HG03045 (cell line): ENCODE results near the gene RBM12.

Source experiments
- ATAC-seq: cut with Tn5 transposase; IDR thresholded peaks from one replicate; pipeline ENCODE4 v1.9.1; 2021; ENCODE audit warnings: mild to moderate bottlenecking, moderate library complexity; ENCODE audit not compliant: unreplicated experiment

Gene RBM12

DNA sequence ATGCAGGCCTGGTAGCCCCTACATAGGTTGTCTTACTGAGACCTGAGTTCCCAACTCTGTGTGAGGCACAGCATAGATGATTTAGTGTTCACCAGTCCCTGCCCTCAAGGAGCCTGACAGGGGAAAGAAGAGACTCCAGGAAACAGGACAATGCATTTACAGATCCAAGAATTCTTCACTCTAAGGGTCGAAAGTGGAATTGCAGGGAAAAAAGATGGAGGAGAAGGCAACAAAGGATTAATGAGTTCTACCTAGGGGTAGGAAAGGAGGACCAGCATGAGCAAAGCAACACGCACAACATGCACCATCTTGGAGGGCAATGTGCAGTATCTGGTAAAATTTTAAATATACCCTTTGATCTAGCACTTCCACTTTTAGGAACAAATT lies 43.1 kb downstream of the RBM12 start:
- ATAC-seq = no peak

DNA sequence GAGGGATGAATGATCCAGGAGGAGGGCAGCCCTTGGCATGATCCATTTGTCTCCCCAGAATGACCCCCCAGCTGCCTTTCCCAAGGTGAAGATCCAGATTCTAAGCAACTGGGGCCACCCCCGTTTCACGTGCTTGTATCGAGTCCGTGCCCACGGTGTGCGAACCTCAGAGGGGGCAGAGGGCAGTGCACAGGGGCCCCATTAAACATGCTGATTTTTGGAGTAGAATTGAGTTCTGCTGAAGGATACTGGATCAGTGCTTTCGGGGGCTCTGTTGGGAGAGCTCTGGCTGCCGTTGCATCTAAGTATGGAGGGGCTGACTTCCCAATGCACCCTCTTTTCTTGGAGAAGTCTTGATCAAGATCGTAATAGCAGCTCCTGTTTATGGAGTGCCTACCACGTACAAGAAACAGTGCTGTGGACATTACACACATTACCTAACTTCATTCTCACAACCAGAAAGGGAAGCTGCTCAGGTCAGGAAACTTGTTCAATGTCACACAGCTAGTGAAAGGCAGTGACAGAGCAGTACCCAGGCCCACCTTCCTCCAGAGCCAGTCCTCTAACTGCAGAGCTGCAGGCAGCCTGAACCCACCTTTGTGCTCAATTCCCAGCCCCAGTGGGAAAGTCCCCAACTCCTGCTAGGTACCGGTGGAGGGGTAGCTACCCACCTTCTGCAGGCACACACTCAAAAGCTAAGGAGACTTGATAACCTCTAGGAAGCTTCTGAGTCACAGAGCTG lies 43.7 kb downstream of the RBM12 start:
- ATAC-seq = no peak

DNA sequence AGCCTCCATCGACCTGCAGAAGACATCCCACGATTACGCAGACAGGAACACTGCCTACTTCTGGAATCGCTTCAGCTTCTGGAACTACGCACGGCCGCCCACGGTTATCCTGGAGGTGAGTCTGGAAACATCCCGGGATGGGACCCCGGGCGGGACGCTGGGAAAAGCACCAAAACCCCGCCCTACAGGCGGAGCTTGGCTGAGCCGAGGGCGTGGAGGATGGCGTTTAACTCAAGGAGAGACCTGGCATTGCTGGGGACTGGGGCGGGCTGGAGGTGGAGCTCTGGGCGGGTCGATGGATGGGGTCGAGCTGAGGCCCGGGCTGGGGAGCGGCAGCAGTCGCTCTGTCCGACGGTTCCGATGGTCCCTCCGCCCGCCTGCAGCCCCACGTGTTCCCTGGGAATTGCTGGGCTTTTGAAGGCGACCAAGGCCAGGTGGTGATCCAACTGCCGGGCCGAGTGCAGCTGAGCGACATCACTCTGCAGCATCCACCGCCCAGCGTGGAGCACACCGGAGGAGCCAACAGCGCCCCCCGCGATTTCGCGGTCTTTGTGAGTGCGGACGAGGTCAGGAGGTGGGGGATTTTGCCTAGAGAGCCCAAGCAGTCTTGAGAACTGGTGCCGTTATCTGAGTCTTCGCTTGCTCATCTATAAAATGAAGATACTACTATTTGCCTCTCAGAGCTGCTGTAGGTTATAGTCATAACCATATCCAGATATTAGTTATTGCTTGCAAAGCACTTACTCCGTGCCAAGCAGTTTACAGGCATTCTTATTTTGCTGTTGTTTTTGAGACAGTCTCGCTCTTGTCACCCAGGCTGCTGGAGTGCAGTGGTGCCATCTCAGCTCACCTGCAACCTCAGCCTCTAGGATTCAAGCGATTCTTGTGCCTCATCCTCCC lies 45.3 kb downstream of the RBM12 start:
- ATAC-seq = peak; percentile 30

DNA sequence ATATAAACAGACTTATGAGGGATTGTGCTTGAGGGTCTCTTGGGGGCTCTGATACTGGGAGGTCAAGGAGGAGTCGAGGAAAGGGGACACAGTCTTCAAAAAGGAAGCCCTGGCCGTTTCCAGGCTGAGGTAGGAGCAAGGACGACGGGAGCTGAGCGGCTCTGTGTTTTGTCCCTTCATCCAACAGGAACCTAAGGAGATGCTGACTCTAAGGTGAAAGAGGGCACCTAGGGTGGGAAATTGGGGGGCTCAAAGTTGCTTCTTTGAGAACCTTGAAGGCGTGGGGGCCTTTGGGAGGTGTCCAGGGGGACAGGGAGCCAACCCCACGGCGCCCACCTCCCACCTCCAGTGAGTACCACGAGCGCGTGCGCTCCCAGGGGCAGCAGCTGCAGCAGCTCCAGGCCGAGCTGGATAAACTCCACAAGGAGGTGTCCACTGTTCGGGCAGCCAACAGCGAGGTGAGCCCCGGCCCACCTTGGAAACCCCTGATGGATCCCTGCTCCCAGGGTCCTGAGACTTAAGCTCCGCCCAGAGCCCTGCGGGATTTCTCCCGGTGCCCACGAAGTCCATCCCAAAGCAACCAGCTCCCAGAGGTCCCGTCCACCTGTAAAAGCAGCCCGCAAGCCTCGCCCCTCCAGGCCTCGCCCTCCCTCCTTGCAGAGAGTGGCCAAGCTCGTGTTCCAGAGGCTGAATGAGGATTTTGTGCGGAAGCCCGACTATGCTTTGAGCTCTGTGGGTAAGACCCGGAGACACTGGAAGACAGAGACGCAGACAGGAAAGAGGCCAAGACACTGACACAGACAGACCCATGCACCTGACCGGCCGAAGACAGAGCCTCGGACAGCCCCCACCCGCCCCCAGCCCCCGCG lies 46.2 kb downstream of the RBM12 start:
- ATAC-seq = no peak

DNA sequence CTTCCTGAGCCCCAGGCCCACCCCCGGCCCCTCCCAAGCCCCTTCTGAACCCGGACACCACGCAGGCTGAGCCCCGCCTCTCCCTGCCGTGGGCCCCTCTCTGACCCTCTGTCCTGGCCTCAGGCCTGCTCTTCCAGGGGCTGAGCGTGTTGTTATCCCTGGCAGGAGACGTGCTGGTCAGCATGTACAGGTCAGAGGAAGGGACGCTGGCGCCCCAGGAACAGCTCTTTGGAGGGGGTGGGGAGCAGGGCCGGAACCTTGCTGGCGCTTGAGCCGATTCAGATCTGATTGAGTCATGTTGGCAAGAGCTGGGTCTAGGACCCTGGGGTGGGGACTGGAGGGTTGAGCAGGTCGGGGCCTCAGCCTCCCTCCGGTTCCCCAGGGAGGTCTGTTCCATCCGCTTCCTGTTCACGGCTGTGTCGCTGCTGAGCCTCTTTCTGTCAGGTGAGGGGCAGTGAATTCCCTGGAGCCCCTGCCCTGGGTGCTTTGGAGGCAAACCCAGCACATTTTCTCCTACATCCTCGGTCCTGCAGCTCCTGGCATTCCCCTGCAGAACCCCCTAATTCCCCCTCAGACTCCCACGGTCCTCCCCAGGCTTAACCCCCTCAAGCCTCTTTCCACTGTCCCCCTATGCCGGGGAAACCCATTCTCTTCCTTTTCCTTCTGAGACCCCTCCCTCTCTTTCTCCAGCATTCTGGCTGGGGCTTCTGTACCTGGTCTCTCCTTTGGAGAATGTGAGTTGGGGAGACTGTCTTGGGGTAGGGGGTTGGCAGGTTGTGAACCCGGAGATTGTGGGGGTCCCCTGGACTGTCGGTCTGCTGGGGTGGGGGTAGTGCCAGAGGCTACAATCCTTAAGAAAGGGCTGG lies 47.1 kb downstream of the RBM12 start:
- no peak for ATAC-seq

DNA sequence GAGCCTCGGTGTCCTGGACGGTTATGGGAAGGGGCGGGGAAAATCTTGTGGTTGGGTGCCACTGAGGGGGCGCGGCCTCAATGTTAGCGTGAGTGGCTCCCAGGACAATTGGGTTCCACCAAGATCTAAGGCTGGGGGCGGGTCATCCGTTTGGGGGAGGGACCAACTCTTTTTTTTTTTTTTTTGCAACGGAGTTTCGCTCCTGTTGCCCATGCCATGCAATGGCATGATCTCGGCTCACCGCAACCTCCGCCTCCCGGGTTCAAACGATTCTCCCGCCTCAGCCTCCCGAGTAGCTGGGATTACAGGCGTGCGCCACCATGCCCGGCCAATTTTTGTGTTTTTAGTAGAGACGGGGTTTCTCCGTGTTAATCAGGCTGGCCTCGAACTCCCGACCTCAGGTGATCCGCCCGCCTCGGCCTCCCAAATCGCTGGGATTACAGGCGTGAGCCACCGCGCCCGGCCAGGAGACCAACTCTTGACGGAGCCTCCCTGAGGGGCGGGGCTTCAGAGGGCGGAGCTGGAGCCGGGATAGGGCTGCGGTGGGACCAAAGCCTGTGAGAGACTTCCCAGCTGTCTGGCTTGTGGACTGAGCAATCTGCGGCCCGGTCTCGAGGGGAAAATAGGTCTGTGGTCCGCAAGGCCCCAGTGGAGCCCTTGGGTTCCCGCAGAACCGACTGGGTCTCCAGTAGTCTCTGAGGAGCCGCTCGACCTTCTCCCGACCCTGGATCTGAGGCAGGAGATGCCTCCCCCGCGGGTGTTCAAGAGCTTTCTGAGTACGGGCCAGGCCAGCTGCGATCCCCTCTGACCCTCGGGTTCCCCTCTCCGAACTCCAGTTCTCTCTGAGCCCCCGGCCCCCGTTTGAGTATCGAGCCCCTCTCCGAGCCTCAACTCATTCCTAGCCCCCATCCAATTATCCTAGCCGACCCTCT lies 48.0 kb downstream of the RBM12 start:
- peak; percentile 23 for ATAC-seq

DNA sequence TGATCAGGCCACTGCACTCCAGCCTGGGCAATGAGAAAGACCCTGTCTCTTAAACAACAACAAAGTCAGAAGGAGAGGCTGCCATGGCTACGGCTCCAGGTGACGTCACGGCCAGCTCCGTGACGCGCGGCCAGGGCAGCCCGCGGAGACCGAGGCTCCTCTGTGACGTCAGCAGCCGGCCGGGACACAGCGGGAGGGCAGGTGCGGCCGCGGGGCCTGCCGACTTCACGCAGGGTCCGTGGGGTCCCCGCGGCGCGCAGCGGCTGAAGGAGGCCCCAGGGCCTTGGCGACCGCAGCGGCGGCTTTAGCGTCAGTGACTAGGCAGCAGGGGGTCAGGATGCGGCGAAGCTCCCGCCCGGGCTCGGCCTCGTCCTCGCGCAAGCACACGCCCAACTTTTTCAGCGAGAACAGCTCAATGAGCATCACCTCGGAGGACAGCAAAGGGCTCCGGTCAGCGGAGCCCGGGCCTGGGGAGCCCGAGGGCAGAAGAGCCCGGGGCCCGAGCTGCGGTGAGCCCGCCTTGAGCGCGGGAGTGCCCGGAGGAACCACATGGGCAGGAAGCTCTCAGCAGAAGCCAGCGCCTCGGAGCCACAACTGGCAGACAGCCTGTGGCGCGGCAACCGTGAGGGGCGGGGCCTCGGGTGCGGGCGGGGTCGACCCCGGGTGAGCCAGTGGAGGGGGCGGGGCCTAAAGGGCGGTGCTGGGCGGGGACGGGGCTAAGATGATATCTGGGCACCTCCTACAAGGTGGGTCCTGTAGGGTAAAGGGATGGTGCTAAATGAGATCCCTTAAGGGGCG lies 48.8 kb downstream of the RBM12 start, which contains the start of gene SPAG4:
Gene SPAG4, plus strand, starts transcription at position 163 of the 798 bp plus-strand sequence. Its CDS starts 175 bp downstream, at position 338.
- ATAC-seq = peak; percentile 75

DNA sequence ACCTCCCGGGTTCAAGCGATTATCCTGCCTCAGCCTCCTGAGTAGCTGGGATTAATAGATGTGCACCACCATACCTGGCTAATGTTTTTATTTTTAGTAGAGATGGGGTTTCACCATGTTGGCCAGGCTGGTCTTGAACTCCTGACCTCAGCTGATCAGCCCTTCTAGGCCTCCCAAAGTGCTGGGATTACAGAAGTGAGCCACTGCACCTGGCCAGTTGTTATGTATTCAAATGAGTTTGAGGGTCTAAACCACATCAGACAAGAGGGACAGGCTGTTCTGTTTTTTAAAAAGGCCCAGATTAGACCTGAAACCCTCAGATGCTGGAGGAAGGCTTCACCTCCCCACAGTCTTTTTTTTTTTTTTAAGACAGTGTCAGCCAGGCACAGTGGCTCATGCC lies 53.2 kb downstream of the RBM12 start:
- ATAC-seq = no peak

DNA sequence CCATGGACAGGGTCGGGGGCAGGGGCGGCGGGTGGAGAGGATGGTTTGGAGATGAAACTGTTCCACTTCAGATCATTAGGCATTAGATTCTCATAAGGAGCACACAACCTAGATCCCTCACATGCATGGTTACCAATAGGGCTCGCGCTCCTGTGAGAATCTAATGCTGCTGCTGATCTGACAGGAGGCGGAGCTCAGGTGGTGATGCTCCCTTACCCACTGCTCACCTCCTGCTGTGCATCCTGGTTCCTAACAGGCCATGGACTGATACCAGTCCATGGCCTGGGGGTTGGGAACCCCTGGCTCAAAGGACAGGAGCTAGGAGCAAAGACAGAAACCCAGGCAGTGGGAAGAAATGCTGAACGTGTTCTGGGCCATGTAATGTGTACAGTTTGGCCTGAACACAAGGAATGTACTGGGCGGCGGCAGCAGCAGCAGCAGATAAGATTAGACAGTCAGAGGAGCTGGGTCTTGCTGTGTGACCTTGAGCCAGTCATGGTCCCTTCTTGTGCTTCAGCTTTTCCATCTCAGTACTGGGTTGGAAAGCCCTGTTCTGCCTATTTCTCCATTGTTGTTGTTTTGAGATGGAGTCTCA lies 53.8 kb downstream of the RBM12 start:
- no peak for ATAC-seq

DNA sequence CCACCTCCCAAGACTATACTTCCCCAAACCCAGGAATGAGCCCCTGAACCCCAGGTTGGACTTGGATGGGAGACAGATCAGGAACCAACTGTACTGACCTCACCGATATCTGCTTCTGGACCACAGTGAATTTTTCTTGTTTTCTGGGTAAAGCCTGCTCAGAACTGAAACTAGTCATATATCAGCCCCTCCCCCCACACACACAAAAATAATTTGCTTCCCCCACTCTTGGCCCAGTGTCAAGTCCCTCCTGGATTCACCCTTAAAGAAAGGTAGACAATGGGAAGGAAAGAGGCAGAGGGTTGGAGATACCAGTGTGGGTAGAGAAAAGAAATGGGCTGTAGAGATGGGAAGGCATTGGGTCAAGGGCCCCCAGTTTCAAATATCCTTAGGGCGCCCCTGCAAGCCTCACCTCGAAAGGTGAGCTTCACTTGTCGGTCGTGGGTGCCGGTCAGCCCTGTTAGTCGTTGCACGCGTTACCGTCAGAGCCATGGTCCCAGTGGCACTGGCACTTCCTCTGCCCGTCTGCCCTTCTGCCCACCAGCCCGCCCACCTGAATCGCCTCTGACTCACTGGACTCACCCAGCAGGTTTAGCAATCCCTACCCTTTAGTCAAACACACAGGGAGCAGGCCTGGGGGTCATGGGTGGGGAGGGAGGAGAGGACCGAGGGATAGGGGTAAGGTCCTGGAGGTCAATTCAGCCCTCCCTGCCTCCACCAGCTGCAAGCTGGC lies 57.5 kb downstream of the RBM12 start:
- no peak for ATAC-seq

DNA sequence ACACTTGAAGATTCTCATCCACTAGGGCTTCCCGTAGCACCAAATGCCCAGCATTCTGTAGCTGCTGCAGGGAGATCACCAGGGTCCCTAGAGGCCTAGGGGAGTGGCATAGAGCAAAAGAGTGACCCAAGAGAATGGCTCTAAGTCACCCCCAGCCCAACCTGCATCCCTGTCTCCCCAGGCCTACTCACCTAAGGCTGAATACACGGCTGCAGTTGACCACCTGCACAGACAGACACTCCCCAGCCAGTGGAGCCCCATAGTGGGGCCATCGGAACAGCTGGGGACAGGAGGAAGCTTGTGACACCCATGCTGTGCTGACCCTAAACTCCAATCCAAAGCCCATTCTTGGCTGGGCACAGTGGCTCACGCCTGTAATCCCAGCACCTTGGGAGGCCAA lies 58.6 kb downstream of the RBM12 start:
- no peak for ATAC-seq

DNA sequence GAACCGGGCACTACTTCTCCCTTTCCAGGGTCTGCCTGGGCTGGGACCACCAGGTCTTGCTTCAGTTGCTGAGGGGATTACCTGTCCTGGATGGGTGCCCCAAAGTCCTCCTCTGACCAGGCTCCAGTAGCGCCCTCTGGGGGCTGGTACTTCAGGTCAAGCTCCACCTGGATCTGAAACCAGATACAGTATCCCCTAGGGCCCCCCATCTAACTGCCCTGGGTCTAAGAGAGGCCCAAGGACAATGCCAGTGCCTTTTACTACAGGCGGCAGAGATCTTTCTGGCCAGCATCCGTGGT lies 60.3 kb downstream of the RBM12 start:
- ATAC-seq = no peak

DNA sequence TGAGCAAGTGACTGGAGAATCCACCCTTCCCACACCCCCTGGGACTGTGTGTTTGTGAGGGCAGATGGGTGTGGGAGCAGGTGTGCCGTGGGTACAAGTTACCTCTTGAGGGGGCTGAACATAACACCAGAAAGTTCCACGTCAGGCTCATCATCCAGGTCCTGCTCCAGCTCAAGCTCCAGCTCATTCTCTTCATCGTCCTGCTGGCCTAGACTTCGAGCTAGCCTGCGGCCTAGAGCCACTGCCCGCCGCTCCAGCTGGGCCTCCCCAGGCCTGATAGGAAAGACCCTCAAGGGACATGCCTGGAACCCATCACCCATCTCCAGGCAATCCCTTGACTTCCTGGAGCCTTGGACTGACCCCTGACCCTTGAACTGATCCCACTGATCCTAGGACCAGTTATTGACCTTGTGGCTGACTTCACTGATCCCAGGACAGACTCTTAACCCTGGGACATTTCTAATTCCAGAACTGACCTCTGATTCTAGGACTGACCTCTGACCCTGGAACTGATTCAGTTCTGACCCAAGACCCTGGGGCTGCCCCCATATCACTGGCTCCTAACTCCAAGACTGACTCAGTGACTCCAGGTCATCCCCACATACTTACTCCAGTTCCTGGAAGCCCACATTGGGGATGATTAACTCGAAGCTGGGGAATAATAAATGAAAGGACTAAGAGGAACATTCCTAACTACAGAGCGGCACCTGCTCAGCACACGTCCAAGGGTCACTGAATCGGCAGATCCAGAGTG lies 60.8 kb downstream of the RBM12 start:
- no peak for ATAC-seq

DNA sequence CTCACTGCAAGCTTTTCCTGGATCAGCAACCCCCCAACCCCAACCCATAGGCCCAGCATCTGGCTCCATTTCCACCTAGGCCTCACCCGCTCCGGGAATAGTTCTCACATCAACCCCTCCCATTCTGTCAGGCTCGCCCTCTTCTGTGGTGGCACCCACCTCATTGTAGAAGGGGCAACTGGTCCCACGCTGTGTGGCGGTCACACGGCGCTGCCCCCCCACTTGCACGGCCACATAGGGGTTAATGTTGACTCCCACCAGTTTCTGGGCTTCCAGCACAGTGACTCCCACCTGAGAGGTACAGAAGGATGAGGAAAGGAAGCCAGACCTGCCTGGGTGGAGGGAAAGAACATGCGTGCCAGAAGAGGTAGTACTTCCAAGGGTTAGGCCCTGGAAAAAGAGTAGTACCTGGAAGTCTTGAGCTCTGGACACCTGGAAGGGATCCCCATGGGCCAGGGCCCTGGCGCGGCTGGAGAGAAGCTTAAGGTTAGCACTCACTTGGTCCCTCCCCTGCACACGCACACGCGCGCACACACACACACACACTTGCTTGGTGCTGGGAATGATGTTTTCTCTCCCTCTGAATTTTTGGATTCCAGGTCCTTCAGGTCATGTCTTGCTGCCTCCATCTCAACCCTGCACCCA lies 61.7 kb downstream of the RBM12 start:
- ATAC-seq = no peak

DNA sequence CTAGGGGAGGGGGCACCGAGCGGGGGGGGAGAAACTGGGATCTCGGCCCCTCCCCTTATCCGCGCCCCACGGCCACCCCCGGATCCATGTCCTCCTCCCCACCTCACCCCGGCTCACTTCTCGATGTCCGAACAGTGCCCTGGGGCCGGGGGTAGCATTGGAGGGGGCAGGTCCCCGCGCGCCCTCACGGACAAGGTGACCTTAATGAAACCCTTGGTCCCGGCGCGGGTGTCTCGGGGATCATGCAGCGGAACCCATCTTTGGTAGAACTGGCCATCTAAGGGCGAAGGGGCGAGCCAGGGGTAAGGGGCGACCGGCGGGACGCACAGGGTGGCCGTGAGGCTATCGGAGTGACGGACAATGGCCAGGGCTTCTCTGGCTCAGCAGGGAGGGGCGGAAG lies 62.7 kb downstream of the RBM12 start:
- ATAC-seq = no peak
